PC-9 (cell line): ENCODE measurements around the gene CAPN5. TPM values are rescaled to one million over a fixed set of nuclear protein-coding genes. Genes with fewer than 3 reads are reported as not detected.

ENCODE experiments used
- BruUV-seq: library from RNA; stranded (reverse); fragments of 400-500 nt; replicated peaks from 2 replicates; lab custom pipeline; 2021; lab: Mats Ljungman, UMichigan
- CTCF ChIA-PET: fragments of 300-600 bp; sonication (Branson Sonifier 250); formaldehyde crosslinking; loops from one replicate; lab custom pipeline; 2022; ENCODE audit warnings: antibody characterized with exemption; lab: Charles Lee
- POLR2A ChIA-PET: fragments of 300-600 bp; sonication (Branson Sonifier 250); formaldehyde crosslinking; loops from one replicate; lab custom pipeline; 2022; ENCODE audit warnings: antibody characterized with exemption; ENCODE audit not compliant: unreplicated experiment; lab: Charles Lee
- DNase-seq, 2 experiments: peaks; one replicate each; pipeline versions ENCODE4 v3.0.0 to v3.0.0-alpha.2; 2015 to 2022; ENCODE audit warnings: mixed read lengths in 1 of 2
- H2AFZ ChIP-seq: fragments of 200-600 bp; sonication (generic); 2 replicates; pipeline ENCODE4 v1.8.1; 2017; ENCODE audit warnings: antibody characterized with exemption
- H3F3A ChIP-seq: fragments of 200-600 bp; sonication (generic); 2 replicates; pipeline ENCODE4 v1.8.1; 2017; ENCODE audit warnings: antibody characterized with exemption, mild to moderate bottlenecking, low read depth; ENCODE audit not compliant: insufficient read depth
- H3K27ac ChIP-seq: fragments of 200-600 bp; sonication (generic); 2 replicates; pipeline ENCODE4 v1.6.1; 2016; ENCODE audit warnings: mixed run types
- H3K27me3 ChIP-seq: fragments of 200-600 bp; sonication (generic); 2 replicates; pipeline ENCODE4 v1.6.1; 2016; ENCODE audit warnings: low read depth, mixed run types; ENCODE audit not compliant: insufficient read depth
- H3K36me3 ChIP-seq: fragments of 200-600 bp; sonication (generic); 2 replicates; pipeline ENCODE4 v1.6.1; 2016; ENCODE audit warnings: low read depth, mixed run types
- H3K4me1 ChIP-seq: fragments of 200-600 bp; sonication (generic); replicated peaks from 2 replicates; pipeline ENCODE4 v1.6.1; 2016; ENCODE audit warnings: mixed run types; ENCODE audit not compliant: insufficient read depth
- H3K4me2 ChIP-seq: fragments of 200-600 bp; sonication (generic); 2 replicates; pipeline ENCODE4 v1.6.1; 2017; ENCODE audit warnings: mixed run types
- H3K4me3 ChIP-seq: fragments of 200-600 bp; sonication (generic); 2 replicates; pipeline ENCODE4 v1.6.1; 2016; ENCODE audit warnings: mixed run types
- H3K79me2 ChIP-seq: fragments of 200-600 bp; sonication (generic); 2 replicates; pipeline ENCODE4 v1.6.1; 2017; ENCODE audit warnings: low read depth, mixed run types
- H3K9me2 ChIP-seq: fragments of 200-600 bp; sonication (generic); 2 replicates; pipeline ENCODE4 v1.8.1; 2017; ENCODE audit warnings: mild to moderate bottlenecking; ENCODE audit not compliant: insufficient read depth
- H3K9me3 ChIP-seq: fragments of 200-600 bp; sonication (generic); 2 replicates; pipeline ENCODE4 v1.8.1; 2016; ENCODE audit warnings: low read depth; ENCODE audit not compliant: insufficient read depth
- H4K20me1 ChIP-seq: fragments of 200-600 bp; sonication (generic); 2 replicates; pipeline ENCODE4 v1.8.1; 2017; ENCODE audit not compliant: insufficient read depth
- EZH2 ChIP-seq: fragments of 200-600 bp; sonication (generic); IDR thresholded peaks from 2 replicates; pipeline ENCODE4 v1.8.0; 2017; ENCODE audit warnings: antibody characterized with exemption, low read depth
- intact Hi-C: fragments of 100-400 bp; cut with micrococcal nuclease; formaldehyde crosslinking; loops from one replicate; pipeline ENCODE4 v1.10.0; 2022; ENCODE audit not compliant: unreplicated experiment
- total RNA-seq: library from RNA; stranded (reverse); gene quantifications from 2 replicates; pipeline ENCODE4 v1.2.3, GENCODE V29; 2021
- TF ChIP-seq, protein P1 (sequence below): fragments of 200-600 bp; sonication (generic); conservative IDR thresholded peaks from 2 replicates; pipeline ENCODE4 v1.6.1; 2017; ENCODE audit warnings: mixed run types, antibody characterized with exemption, mild to moderate bottlenecking, moderate library complexity

Gene CAPN5
- total RNA-seq, 1 experiment from 2014 or later = 9.9 TPM

- Histone ChIP-seq H3K4me1 (peaks cover 33% of the 10 kb centered on the region), H3K36me3 (no peaks in the 10 kb centered on the region), H2AFZ (no peak overlapping the region), H3K27ac (peak overlapping the region; percentile 26; the same call in 1 of the 2 replicates), H3K79me2 (no peaks in the 10 kb centered on the region), H3K4me3 (no peak overlapping the region), H3K4me2 (peak overlapping the region; percentile 41), H3F3A (peaks cover 11% of the 10 kb centered on the region; the same call in 1 of the 2 replicates), H3K9me2 (no peaks in the 10 kb centered on the region), H4K20me1 (no peaks in the 10 kb centered on the region), H3K9me3 (no peaks in the 10 kb centered on the region), H3K27me3 (no peaks in the 10 kb centered on the region)
- TF ChIP-seq, protein P1, sequence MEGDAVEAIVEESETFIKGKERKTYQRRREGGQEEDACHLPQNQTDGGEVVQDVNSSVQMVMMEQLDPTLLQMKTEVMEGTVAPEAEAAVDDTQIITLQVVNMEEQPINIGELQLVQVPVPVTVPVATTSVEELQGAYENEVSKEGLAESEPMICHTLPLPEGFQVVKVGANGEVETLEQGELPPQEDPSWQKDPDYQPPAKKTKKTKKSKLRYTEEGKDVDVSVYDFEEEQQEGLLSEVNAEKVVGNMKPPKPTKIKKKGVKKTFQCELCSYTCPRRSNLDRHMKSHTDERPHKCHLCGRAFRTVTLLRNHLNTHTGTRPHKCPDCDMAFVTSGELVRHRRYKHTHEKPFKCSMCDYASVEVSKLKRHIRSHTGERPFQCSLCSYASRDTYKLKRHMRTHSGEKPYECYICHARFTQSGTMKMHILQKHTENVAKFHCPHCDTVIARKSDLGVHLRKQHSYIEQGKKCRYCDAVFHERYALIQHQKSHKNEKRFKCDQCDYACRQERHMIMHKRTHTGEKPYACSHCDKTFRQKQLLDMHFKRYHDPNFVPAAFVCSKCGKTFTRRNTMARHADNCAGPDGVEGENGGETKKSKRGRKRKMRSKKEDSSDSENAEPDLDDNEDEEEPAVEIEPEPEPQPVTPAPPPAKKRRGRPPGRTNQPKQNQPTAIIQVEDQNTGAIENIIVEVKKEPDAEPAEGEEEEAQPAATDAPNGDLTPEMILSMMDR = no peak
- TF ChIP-seq EZH2 = no peak
- BruUV-seq = no TSS peak
- peak; percentile 60 to 88 for DNase-seq
- intact Hi-C loops = loop anchor here (5.0 kb wide), 1 partner anchor 98 kb away; no protein-coding TSS in a partner anchor
- ChIA-PET POLR2A (interaction anchor here (0.6 kb wide), 1 partner anchor 296 kb away, joined by 3 read pairs; no protein-coding TSS in a partner anchor), CTCF (interaction anchor here (0.6 kb wide), 1 partner anchor 60 kb away, joined by 3 read pairs; no protein-coding TSS in a partner anchor)
Observed at GRCh38 chr11:77035580-77035979, 31.2 kb upstream of the CAPN5 start.

- POLR2A ChIA-PET = interaction anchor here (0.6 kb wide), 1 partner anchor 297 kb away, joined by 3 read pairs; no protein-coding TSS in a partner anchor
- Histone ChIP-seq H3K27ac (no peak overlapping the region), H3K4me3 (no peak overlapping the region)
Observed at GRCh38 chr11:77036398-77036797, 30.4 kb upstream of the CAPN5 start.

GRCh38 chr11:77037057-77037456 is 29.7 kb upstream of the CAPN5 start:
- no peaks in the 10 kb centered on the region for H3K79me2 ChIP-seq
- no peak overlapping the region for H2AFZ ChIP-seq
- H3F3A ChIP-seq = peaks cover 11% of the 10 kb centered on the region; the same call in 1 of the 2 replicates
- peaks cover 33% of the 10 kb centered on the region for H3K4me1 ChIP-seq
- TF ChIP-seq EZH2 = no peak
- no peaks in the 10 kb centered on the region for H3K9me2 ChIP-seq
- ChIA-PET POLR2A (no interaction called here), CTCF (interaction anchor here (0.8 to 1.1 kb wide), 2 partner anchors 118 to 315 kb away, joined by 3 to 4 read pairs; no protein-coding TSS in a partner anchor)
- intact Hi-C loops = loop anchor here (5.0 kb wide), 1 partner anchor 100 kb away; no protein-coding TSS in a partner anchor
- no peaks in the 10 kb centered on the region for H4K20me1 ChIP-seq
- DNase-seq = no peak
- no TSS peak for BruUV-seq
- no peak overlapping the region for H3K4me3 ChIP-seq
- no peaks in the 10 kb centered on the region for H3K27me3 ChIP-seq
- H3K4me2 ChIP-seq = no peak overlapping the region
- H3K36me3 ChIP-seq = no peaks in the 10 kb centered on the region
- no peak overlapping the region for H3K27ac ChIP-seq
- H3K9me3 ChIP-seq = no peaks in the 10 kb centered on the region

More at GRCh38 chr11:77036398-77036797, 30.4 kb upstream of the CAPN5 start:
- Histone ChIP-seq H3K9me2 (no peaks in the 10 kb centered on the region), H3K27me3 (no peaks in the 10 kb centered on the region), H3K36me3 (no peaks in the 10 kb centered on the region), H3K4me1 (peaks cover 33% of the 10 kb centered on the region), H3K79me2 (no peaks in the 10 kb centered on the region), H2AFZ (no peak overlapping the region), H4K20me1 (no peaks in the 10 kb centered on the region), H3K4me2 (no peak overlapping the region), H3F3A (peaks cover 11% of the 10 kb centered on the region; the same call in 1 of the 2 replicates), H3K9me3 (no peaks in the 10 kb centered on the region)
- no TSS peak for BruUV-seq
- CTCF ChIA-PET = no interaction called here
- TF ChIP-seq, protein P1 = no peak
- intact Hi-C loops = loop anchor here (5.0 kb wide), 1 partner anchor 99 kb away; no protein-coding TSS in a partner anchor
- peak in 1 of 2 experiments; percentile 60 for DNase-seq
